Skeletal muscle tissue (tissue), 4 donors: ENCODE data around the gene STATH. TPM values are rescaled to one million over a fixed set of nuclear protein-coding genes. Genes with fewer than 3 reads are reported as not detected.

Experiments used
- H3K27ac ChIP-seq: one replicate; pipeline ENCODE4 v1.7.0; 2013; ENCODE audit warnings: mild to moderate bottlenecking, low read depth, low read length, inconsistent platforms
- H3K27me3 ChIP-seq, 3 donors: one replicate each; pipeline ENCODE4 v1.7.0; 2013; ENCODE audit warnings: low read length in 3 of 3; ENCODE audit not compliant: control insufficient read depth in 3 of 3, insufficient read depth in 3 of 3
- H3K36me3 ChIP-seq, 3 donors: one replicate each; pipeline ENCODE4 v1.7.0; 2013; ENCODE audit warnings: low read length in 3 of 3; ENCODE audit not compliant: control insufficient read depth in 3 of 3, insufficient read depth in 3 of 3
- H3K4me1 ChIP-seq, 3 donors: one replicate each; pipeline ENCODE4 v1.7.0; 2013; ENCODE audit warnings: low read length in 3 of 3, mild to moderate bottlenecking in 3 of 3; ENCODE audit not compliant: control insufficient read depth in 3 of 3, insufficient read depth in 3 of 3
- H3K4me3 ChIP-seq, 3 donors: one replicate each; pipeline ENCODE4 v1.7.0; 2013; ENCODE audit warnings: low read length in 3 of 3
- H3K9ac ChIP-seq, 3 donors: one replicate each; pipeline ENCODE4 v1.7.0; 2013; ENCODE audit warnings: low read length in 3 of 3, mild to moderate bottlenecking in 3 of 3, moderate library complexity in 2 of 3, low read depth in 1 of 3
- H3K9me3 ChIP-seq, 3 donors: one replicate each; pipeline ENCODE4 v1.7.0; 2013; ENCODE audit warnings: low read length in 3 of 3; ENCODE audit not compliant: control insufficient read depth in 3 of 3
- total RNA-seq: library from RNA; depleted of rRNA; stranded (reverse); fragments of >200 nt; gene quantifications from one replicate; pipeline ENCODE4 v1.2.3, GENCODE V29; 2014
- donor health status: Osteomylitis.

STATH gene
- total RNA-seq, result not detected

GRCh38 chr4:69995526-69996016 is at the start of gene STATH:
Gene STATH, plus strand, starts transcription at chr4:69995966. Its CDS starts 2,472 bp downstream, at chr4:69998438.
- no peak within 1 kb of the TSS for H3K4me3 ChIP-seq
- no peaks in the 10 kb centered on the region for H3K4me1 ChIP-seq
- no peaks in the 10 kb centered on the region for H3K36me3 ChIP-seq
- H3K9ac ChIP-seq, result no peak within 1 kb of the TSS
- H3K9me3 ChIP-seq, result no peaks in the 10 kb centered on the region
- H3K27ac ChIP-seq, result no peak within 1 kb of the TSS
- H3K27me3 ChIP-seq, result no peaks in the 10 kb centered on the region

- Histone ChIP-seq H3K9ac (no peak overlapping the region), H3K27ac (no peak overlapping the region), H3K9me3 (no peaks in the 10 kb centered on the region), H3K4me3 (no peak overlapping the region), H3K36me3 (no peaks in the 10 kb centered on the region), H3K4me1 (no peaks in the 10 kb centered on the region), H3K27me3 (no peaks in the 10 kb centered on the region)
Measured at GRCh38 chr4:69951602-69952001, 44.2 kb upstream of the STATH start.

- Histone ChIP-seq H3K4me3 (no peak overlapping the region), H3K27me3 (no peaks in the 10 kb centered on the region), H3K9me3 (no peaks in the 10 kb centered on the region), H3K27ac (no peak overlapping the region), H3K4me1 (no peaks in the 10 kb centered on the region), H3K9ac (no peak overlapping the region), H3K36me3 (no peaks in the 10 kb centered on the region)
Measured at GRCh38 chr4:69957209-69957608, 38.6 kb upstream of the STATH start.

- H3K4me1 ChIP-seq, result no peaks in the 10 kb centered on the region
Measured at GRCh38 chr4:69965628-69966027, 30.1 kb upstream of the STATH start, which contains the start of gene CSN2. Gene CSN2, minus strand, starts transcription at chr4:69965728. Its CDS starts 4,733 bp downstream, at chr4:69960995.

GRCh38 chr4:69970071-69970470 is 25.7 kb upstream of the STATH start:
- no peaks in the 10 kb centered on the region for H3K4me1 ChIP-seq
- H3K27ac ChIP-seq, result no peak overlapping the region
- no peaks in the 10 kb centered on the region for H3K27me3 ChIP-seq
- H3K36me3 ChIP-seq, result no peaks in the 10 kb centered on the region
- H3K9me3 ChIP-seq, result no peaks in the 10 kb centered on the region
- no peak overlapping the region for H3K4me3 ChIP-seq
- H3K9ac ChIP-seq, result no peak overlapping the region

More at GRCh38 chr4:69965628-69966027, 30.1 kb upstream of the STATH start, which contains the start of gene CSN2:
- no peaks in the 10 kb centered on the region for H3K27me3 ChIP-seq
- H3K9me3 ChIP-seq, result no peaks in the 10 kb centered on the region
- H3K9ac ChIP-seq, result no peak within 1 kb of the TSS
- no peaks in the 10 kb centered on the region for H3K36me3 ChIP-seq
- no peak within 1 kb of the TSS for H3K4me3 ChIP-seq
- H3K27ac ChIP-seq, result no peak within 1 kb of the TSS

- H3K4me1 ChIP-seq, result no peaks in the 10 kb centered on the region
- no peaks in the 10 kb centered on the region for H3K27me3 ChIP-seq
- H3K36me3 ChIP-seq, result no peaks in the 10 kb centered on the region
- H3K4me3 ChIP-seq, result no peak overlapping the region
- peaks cover 0 to 3% (median 0%) of the 10 kb centered on the region in 3 donors for H3K9me3 ChIP-seq
- H3K9ac ChIP-seq, result no peak overlapping the region
- no peak overlapping the region for H3K27ac ChIP-seq
Measured at GRCh38 chr4:69974631-69975030, 21.1 kb upstream of the STATH start.

- H3K4me3 ChIP-seq, result no peak overlapping the region
- no peaks in the 10 kb centered on the region for H3K4me1 ChIP-seq
- H3K27ac ChIP-seq, result no peak overlapping the region
- H3K27me3 ChIP-seq, result no peaks in the 10 kb centered on the region
- peaks cover 0 to 3% (median 0%) of the 10 kb centered on the region in 3 donors for H3K9me3 ChIP-seq
- no peak overlapping the region for H3K9ac ChIP-seq
- H3K36me3 ChIP-seq, result no peaks in the 10 kb centered on the region
Measured at GRCh38 chr4:69977582-69977981, 18.2 kb upstream of the STATH start.

- H3K4me1 ChIP-seq, result no peaks in the 10 kb centered on the region
- no peak overlapping the region for H3K9ac ChIP-seq
- H3K36me3 ChIP-seq, result no peaks in the 10 kb centered on the region
- H3K27me3 ChIP-seq, result no peaks in the 10 kb centered on the region
- no peak overlapping the region for H3K4me3 ChIP-seq
- no peaks in the 10 kb centered on the region for H3K9me3 ChIP-seq
- H3K27ac ChIP-seq, result no peak overlapping the region
Measured at GRCh38 chr4:69984030-69984443, 11.7 kb upstream of the STATH start.

- no peaks in the 10 kb centered on the region for H3K27me3 ChIP-seq
- no peaks in the 10 kb centered on the region for H3K4me1 ChIP-seq
- H3K4me3 ChIP-seq, result no peak overlapping the region
- no peaks in the 10 kb centered on the region for H3K36me3 ChIP-seq
- no peak overlapping the region for H3K9ac ChIP-seq
- no peaks in the 10 kb centered on the region for H3K9me3 ChIP-seq
- no peak overlapping the region for H3K27ac ChIP-seq
Measured at GRCh38 chr4:69986663-69987062, 9.1 kb upstream of the STATH start.

GRCh38 chr4:69991016-69991415 is 4.8 kb upstream of the STATH start:
- Histone ChIP-seq H3K4me1 (no peaks in the 10 kb centered on the region), H3K9ac (no peak overlapping the region), H3K4me3 (no peak overlapping the region), H3K9me3 (no peaks in the 10 kb centered on the region), H3K36me3 (no peaks in the 10 kb centered on the region), H3K27ac (no peak overlapping the region), H3K27me3 (no peaks in the 10 kb centered on the region)
